GM21515 (cell line): ENCODE results near the gene ADM2.

ENCODE experiments used
- ATAC-seq: cut with Tn5 transposase; IDR thresholded peaks from one replicate; pipeline ENCODE4 v1.9.1; 2021; ENCODE audit not compliant: unreplicated experiment

Gene ADM2

DNA sequence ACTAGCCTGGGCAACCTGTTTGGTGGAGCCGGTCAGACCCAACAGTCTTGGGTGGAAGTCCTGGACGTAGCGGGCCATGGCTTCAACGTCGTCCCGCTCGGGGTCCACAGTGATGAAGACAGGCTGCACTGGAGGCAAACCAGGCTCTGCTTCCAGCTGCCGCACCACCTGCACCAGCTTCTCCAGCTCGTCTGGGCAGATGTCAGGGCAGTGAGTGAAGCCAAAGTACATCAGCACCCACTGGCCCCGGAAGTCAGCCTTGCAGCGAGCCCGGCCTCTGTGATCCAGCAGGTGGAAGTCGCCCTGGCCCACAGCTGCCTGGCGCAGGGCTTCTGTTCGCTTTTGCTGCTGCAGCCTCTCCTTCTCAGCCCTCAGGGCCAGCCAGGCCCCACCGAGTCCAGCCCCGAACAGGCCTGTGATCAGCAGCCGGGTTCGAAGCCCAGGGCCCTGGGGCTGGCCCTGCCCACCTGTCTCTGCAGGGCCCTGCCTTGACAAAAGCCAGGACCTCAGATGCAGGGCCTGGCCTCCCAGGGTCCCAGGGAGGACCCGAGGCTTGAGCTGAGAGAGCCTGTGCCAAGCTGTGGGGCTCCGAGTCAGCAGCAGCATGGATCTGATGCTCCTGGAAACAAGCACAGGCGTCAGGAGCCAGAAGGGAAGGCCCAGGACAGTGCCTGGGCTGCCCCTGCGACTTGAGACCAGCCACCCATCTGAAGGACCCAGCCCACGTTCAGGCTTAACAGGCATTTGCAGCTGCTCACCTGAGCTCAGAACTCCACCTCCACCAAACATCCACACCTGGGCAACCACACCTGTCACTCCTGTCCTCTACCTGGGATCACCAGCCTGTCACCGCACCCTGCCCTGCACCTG, 42.7 kb downstream of the ADM2 start:
- ATAC-seq, result no peak

DNA sequence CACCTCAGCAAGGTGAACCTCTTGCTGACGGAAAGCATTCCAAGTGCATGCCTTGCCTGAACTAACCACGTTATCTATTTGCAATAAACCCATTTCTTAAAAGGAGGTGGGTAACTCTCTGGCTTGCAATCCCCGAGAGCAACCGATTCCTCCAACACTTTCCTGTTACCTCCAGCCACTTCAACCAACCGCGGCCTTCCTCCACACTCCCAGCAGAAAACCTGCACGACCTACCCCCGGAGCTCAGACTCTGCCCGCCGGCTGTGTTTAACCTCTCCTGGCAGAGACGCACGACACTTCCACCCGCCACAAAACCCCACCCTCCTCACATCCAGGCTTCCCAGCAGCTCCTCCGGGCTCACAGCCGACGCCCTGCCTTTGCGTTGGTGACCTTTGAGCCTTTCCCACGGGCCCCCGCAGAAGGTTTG, 43.3 kb downstream of the ADM2 start:
- ATAC-seq, result no peak

DNA sequence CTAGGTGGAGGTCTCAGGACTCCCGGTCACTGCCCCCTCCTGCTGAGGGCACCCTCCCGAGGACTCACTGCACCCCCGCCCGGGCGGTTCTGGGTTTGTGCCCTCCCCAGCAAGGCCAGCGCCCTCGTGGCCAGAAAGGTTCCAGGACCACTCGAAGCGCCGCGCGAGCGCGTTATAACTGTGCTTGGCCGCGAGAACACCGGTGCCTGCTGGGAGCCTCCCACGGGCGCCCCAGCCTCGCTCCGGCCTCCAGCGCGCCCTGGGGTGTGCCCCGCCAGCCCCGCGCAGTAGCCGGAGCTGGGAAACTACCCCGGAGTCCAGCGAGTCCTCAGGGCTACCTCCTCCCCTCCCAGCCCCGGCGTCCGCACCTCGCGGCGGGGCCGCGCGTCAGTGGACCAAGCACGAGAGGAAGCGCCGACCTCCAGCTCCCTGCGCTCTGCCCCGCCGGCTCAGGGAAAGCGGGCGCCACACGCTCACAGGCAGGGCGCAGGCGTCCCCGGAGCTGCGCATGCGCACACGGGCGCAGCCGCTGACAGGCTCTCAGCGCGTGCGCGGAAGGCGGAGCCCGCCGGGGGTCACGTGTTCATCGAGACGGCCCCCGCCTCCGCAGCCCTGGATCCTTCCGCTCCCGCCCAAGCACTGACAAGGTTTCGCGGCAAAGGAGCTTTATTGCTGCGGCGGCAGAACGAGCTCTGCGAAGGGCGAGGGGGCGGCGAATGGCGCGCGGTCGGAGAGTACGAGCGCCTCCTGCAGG, 43.9 kb downstream of the ADM2 start, which contains the start of gene SCO2:
SCO2 (minus strand) TSS at position 495 of the 754 bp plus-strand sequence. CDS start 1,187 bp downstream, outside the sequence.
- peak; percentile 32 for ATAC-seq

DNA sequence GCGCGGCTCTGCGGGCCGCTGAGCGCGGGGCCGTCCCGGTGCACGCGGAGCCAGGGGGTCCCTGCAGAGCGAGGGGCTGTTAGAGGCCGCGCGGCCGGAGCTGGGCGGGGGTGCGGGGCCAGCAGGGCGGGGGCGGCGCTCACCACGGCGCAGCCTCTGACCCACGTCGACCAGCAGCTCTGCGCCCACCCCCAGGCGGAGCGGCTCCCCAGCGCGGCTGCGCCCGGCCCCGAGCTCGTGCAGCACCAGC, 44.4 kb downstream of the ADM2 start:
- peak; percentile 19 for ATAC-seq

DNA sequence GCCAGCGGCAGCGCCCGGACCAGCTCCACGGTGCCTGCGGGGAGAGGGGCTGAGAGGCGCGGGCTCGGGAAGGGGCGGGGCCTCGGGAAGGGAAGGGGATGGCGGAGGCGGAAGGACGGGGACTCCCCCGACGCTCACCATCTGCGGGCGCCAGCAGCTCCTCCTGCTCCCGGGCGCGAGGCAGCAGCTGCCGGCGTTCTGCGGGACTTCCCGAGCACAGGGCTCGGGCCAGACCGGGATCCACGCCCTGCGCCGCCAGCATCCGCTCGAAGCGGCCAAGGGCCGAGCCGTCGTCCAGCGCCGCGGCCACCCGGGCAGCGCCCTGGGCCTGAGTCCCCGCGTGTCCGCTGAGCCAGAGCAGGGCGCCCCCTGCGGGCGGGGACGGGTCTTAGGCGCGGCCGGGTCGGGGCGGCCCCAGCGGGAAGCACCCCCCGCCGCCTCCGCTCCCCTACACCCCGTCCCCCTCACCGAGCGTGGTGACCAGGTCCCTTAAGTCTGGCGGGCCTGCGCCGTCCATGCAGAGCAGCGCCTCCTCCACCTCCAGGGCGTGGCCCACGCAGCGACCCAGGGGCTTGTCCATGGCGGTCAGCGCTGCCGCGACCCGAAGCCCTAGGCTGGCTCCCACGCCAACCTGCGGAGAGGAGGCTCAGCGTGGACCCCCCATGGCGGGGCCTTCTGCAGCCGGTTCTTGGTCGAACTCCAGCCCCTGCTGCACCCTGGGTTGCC, 44.9 kb downstream of the ADM2 start:
- ATAC-seq, result peak; percentile 24

DNA sequence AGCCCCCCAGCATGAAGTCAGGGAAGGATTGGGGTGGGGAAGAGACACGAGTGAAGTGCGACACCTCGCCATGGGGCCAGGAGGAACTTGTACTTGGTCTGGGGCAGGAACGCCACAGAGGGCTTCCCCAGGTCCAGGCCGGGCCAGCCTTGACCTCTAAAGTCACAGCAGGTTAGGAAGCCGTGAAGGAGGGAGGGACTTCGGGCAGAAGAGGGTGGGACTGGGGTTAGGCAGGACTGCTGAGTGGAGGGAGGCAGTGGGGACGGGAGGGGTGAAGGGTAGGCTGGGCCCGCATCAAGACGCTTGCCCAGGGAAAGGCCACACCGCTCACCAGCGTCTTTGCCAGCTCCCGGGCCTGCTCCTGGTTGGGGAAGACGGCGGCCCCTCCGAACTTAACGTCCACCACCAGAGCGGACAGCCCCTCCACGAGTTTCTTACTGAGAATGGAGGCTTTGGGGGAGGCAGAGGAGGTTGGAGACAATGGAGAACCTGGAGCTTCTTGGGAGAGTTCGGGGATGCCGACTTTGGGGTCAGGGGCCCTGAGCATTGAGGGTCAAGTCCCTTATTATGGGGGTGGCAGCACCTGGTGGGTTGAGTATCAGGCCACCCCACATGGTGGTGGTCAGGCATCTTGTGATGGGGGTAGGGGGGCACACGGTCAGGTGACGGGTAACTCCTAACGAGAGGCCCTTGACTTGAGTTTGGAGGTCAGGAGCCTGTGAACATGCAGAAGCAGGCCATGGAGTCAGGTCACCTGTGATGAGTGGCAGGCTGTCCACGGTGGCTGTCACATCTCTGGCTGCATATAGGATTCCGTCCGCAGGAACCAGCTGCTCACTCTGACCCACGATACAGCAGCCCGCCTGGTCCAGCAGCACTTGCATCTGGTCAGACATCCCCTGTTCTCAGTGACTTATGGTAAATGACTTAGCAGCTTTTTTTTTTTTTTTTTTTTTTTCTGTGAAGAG, 45.8 kb downstream of the ADM2 start:
- ATAC-seq, result no peak

DNA sequence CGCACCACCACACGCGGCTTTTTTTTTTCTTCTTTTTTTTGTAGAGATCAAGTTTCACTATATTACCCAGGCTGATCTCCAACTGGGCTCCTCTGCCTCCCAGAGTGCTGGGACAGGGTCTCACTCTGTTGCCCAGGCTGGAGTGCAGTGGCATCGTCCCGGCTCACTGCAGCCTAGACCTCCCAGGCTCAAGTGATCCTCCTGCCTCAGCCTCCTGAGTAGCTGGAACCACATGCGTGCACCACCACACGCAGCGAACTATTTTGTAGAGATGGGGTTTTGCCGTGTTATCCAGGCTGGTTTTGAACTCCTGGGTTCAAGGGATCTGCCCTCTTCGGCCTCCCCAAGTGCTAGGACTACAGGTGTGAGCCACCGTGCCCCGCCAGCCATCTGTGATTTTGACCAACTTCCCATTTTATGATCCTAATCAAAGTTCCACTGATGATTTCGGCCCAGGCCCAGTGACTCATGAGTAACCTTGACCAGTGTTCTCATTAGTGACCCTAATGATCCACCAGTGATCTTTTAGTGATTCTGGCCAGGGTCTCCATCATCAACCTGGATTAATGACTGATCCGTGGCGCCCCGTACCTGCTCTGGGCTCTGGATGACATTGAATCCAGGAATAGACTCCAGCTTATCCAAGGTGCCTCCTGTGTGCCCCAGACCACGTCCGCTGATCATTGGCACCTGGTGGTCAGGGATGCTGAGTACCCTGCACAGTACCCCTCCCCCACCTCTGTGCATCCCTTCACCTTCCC, 46.8 kb downstream of the ADM2 start:
- ATAC-seq, result no peak

DNA sequence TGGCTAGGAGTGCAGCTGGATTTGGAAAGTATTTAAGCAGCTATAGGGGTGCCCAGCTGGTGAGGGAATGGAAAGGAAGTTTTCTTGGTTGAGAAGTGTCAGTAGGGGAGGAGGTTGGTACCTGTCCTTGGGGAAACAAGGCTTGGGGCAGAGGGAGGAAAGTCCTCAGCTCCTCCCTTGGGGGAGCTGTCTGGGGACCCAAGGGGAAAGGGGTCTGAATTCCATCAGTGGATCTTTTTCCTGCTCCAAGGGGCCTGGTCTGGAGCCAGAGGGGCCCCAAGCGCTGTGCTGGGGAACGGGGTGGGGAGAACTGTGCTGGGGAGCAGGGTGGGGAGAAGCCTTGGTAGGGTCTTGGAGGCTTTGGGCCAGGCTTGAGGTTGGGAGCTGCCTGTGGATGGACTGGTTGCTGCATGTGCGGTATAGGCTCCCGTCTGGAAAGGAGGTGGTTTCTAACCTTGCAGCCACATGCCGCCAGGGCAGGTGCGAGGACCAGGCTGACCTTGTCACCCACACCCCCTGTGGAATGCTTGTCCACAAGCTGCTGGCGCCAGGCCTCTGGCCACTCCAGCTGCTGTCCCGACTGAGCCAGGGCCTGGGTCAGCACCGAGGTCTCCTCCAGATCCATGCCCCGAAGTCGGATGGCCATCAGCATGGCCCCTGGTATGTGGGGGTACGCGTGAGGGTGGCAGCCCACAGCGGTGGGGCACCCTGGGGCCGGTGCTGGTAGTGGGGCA, 47.5 kb downstream of the ADM2 start:
- no peak for ATAC-seq

DNA sequence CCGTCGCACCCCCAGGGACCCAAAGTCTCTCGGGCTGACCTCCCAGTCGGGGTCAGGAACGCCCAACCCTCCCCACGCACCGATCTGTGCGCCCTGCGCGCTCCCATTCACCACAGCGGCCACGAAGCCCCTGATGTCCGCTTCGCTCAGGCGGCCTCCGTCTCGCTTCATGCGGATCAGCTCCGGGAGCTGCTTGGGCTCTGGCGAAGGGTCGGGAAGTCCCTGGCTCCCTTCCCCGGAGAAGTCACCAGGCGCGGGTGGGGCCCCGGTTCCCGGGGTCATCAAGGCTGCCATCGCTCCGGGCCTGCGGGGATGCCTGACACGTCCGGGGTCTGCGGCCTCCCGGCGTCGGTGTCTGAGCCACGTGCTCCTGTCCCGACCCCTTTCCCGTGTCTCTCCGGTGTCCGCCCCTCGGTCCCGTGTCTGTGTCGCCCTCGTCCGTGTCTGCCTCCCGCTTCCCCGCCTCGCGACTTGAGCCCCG, 48.1 kb downstream of the ADM2 start:
- ATAC-seq, result no peak

DNA sequence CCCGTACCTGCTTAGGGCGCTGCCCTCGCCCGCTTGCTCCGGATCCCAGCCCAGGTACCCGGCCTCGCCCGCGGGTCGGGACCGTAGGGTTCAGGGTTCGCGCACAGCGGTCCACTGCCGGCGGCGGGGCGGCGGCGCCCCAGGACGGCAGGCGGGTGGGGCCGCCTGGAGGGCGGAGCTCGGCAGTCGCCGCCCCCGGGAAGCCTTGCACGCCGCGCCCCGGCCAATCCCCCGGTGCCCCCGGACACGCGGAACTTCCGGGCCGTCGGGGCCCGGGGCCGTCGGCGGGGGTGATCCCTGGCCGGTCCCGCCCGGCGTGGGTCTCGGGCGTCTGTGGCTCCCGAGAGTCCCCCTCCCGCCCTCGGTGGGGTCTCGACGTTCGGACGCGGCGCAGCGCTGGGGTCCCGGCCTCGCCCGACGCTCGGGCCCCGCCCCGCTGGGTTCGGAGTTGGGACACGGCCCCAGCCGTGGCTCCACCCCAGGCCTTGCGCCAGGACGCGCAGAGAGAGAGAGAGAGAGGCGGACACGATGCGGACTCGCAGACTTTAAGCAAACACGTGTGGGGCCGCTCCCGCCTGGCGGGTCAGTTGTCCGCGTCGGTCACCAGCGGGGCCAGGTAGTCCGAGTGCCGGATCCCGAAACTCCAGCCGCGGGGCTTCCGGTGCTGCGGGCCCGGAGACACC, 48.7 kb downstream of the ADM2 start, which contains the start of gene TYMP:
TYMP (minus strand) TSS at position 116 of the 683 bp plus-strand sequence. CDS start 303 bp downstream, outside the sequence.
- peak; percentile 20 for ATAC-seq

DNA sequence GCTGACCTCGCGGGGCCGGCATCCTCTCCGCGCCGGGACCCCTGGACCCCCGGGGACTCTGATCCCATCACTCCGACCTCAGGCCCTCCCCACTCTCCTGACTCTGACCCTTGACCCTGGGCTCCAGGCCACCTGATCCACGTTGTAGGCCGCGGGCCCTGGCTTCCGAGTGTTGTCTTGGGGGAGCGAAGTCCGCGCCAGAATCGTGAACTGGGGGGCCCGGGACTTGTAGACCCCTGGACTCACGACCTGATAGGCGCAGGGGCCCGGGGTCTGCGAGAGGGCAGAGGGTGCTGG, 49.2 kb downstream of the ADM2 start:
- no peak for ATAC-seq

DNA sequence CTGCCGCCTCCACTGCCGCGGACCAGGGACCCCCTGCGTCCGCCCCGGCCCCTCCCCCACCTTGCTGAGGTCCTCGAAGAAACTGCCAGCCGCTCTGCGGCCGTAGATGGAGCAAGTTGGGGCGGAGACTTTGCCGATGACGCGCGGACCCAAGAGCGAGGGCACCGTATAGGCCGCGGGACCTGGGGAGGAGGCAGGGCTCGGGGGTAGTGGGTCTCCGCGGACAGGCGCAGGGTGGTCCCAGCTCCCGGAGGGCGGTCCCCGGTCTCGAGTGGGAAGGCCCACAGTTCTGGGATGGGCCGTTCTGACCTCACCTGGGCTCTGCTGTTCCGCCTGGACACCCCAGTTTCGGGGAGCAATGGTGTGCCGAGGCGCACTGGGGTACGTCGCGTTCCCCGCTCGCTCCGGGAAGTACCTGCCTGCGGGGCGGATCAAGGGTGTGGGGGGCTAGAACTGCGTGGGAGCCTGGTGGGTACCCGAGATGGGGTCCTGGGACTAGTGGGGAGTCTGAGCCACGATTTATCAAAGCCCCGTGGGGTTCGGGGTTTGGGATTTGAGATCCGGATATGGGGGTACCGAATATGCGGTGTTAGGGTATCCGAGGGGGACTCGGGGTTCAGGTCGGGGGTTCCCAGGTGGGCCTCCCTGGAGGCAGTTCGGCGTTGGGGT, 49.7 kb downstream of the ADM2 start:
- no peak for ATAC-seq

DNA sequence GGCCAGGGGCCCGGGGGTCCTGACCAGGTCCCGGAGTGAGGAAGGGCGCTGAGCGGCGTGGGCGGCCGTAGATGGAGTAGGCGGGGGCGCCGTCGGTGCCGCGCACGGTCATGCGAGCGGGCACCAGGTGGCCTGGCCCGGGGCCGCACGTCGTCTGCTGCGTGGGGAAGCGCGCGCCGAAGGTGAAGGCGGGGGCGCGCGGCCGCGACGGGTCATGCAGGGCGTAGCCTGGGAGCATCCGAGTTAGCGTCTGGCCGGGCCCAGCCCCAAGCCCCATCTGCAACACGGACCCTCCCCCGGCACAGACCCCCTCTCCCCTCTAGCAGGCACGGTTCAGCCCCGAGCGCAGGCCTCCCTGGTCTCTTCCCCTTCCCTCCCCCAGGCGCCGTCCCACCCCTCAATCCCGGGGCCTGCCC, 50.2 kb downstream of the ADM2 start:
- ATAC-seq, result no peak

DNA sequence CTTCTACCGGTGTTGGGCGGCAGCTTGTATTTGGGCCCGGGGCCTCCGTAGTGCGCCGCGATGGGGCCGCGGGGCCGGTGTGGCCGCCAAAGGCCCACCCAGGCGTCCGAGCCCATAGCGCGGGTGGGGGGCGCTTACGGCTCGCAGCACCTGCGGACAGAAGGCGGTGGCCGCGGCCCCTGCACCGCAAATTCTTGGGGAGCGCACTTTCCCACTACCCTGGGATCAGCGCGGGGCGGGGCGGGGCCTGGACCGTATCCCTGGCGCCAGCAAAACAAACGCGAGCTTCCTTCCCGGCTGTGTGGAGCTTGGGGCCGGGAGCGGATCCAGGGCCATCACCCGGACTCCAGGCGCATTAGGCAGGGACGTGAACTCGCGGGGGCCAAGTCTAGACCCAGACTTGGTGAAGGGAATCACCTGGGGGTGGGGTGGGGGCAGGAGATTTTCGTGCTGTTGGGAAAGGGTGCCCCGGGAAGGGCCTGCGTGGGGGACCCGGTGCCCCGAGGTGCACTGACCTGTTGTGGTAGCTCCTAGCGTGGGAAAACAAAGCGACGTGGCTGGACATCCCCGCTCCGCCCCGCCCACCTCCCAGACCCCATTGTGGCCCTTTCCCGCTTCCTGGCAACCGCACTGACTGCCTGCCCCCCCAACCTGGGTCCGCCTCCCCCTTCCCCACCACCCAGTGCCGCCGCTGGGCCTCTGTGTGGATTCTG, 50.8 kb downstream of the ADM2 start:
- no peak for ATAC-seq

DNA sequence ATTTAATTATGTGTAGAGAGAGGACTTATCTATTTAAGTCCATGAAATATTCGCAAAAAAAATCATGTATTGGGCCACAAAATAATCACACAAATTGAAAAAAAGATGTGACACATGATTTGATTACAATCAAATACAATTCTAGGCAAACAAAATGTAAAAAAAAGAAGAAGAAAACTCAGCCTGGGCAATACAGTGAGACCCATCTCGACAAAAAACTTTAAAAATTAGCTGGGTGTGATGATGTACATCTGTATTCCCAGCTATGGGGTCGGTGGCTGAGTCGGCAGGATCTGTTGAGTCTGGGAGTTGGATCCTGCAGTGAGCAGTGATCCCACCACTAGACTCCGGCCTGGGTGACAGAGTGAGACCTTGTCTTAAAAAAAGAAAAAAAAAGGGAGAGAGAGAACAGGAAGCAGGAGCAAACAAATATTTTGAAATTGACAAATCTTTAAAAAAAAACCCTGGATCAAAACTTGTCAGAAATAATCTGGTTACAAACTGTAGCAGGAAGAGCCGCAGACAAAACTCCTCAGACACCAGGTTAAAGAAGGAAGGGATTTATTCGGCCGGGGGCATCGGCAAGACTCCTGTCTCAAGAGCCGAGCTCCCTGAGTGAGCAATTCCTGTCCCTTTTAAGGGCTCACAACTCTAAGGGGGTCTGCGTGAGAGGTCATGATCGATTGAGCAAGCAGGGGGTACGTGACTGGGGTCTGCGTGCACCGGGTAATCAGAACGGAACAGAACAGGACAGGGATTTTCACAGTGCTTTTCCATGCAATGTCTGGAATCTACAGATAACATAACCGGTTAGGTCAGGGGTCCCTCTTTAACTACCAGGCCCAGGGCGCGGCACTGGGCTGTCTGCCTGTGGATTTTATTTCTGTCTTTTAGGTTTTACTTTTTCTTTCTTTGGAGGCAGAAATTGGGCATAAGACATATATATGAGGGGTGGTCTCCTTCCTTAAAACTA, 51.8 kb downstream of the ADM2 start:
- ATAC-seq, result no peak
